BJ (cell line): ENCODE results near the gene ELMO2. TPM values are rescaled to one million over a fixed set of nuclear protein-coding genes. Genes with fewer than 3 reads are reported as not detected.

ENCODE experiments used
- CTCF ChIA-PET: fragments of 350-600 bp; formaldehyde crosslinking; extraction: SDS; loops from one replicate; lab custom pipeline; 2021; ENCODE audit warnings: antibody characterized with exemption, inconsistent platforms; lab: Yijun Ruan, JAX
- POLR2A ChIA-PET: fragments of 300-600 bp; sonication (Branson Sonifier 250); formaldehyde crosslinking; extraction: SDS; loops from one replicate; lab custom pipeline; 2021; ENCODE audit warnings: antibody characterized with exemption; lab: Charles Lee
- DNase-seq: peaks from one replicate; pipeline ENCODE4 v3.0.0-alpha.2; 2011; ENCODE audit warnings: low read depth
- H3K27me3 ChIP-seq: 2 replicates; pipeline ENCODE4 v1.6.0; 2011; ENCODE audit warnings: low read length; ENCODE audit not compliant: control insufficient read depth, insufficient read depth
- H3K36me3 ChIP-seq: 2 replicates; pipeline ENCODE4 v1.5.1; 2011; ENCODE audit warnings: low read length; ENCODE audit not compliant: control insufficient read depth, insufficient read depth
- H3K4me3 ChIP-seq: 2 replicates; pipeline ENCODE4 v1.5.1; 2011; ENCODE audit warnings: low read depth, mild to moderate bottlenecking, control low read depth, low read length
- CTCF ChIP-seq: IDR thresholded peaks from 2 replicates; pipeline ENCODE4 v1.5.1; 2011; ENCODE audit warnings: low read depth, mild to moderate bottlenecking, control low read depth, inconsistent platforms, low read length, moderate library complexity; ENCODE audit not compliant: insufficient read depth
- polyA plus RNA-seq: library from polyadenylated mRNA; depleted of rRNA; stranded (reverse); fragments of >200 nt; gene quantifications from 2 replicates; pipeline ENCODE4 v1.2.3, GENCODE V29; 2011

ELMO2 gene
- polyA plus RNA-seq, 1 experiment, result 62.2 TPM

GRCh38 chr20:46408281-46408731 is 1.9 kb upstream of the ELMO2 start:
- Histone ChIP-seq H3K4me3 (no peak overlapping the region), H3K27me3 (no peaks in the 10 kb centered on the region), H3K36me3 (no peaks in the 10 kb centered on the region)
- no peak for DNase-seq
- TF ChIP-seq CTCF, result no peak
- ChIA-PET POLR2A (no interaction called here), CTCF (interaction anchor here (0.6 to 1.5 kb wide), 2 partner anchors 97 to 228 kb away, joined by 3 to 4 read pairs; no protein-coding TSS in a partner anchor)

GRCh38 chr20:46407671-46407996 is 1.2 kb upstream of the ELMO2 start:
- Histone ChIP-seq H3K4me3 (no peak overlapping the region), H3K27me3 (no peaks in the 10 kb centered on the region), H3K36me3 (no peaks in the 10 kb centered on the region)
- ChIA-PET POLR2A (no interaction called here), CTCF (interaction anchor here (0.6 to 1.5 kb wide), 4 partner anchors 44 to 279 kb away, joined by 3 to 5 read pairs (median 4); no protein-coding TSS in a partner anchor)
- no peak for DNase-seq
- no peak for TF ChIP-seq CTCF

GRCh38 chr20:46406986-46407670 is 713 bp upstream of the ELMO2 start:
- POLR2A ChIA-PET, result no interaction called here
- CTCF ChIA-PET, result interaction anchor here (1.0 to 1.6 kb wide), 8 partner anchors 44 to 393 kb away, joined by 3 to 9 read pairs (median 5); no protein-coding TSS in a partner anchor

GRCh38 chr20:46402331-46402811 is 4.0 kb downstream of the ELMO2 start:
- no peak for TF ChIP-seq CTCF
- DNase-seq, result no peak
- no peaks in the 10 kb centered on the region; the same call in 1 of the 2 replicates for H3K36me3 ChIP-seq
- ChIA-PET POLR2A (interaction anchor here (0.6 to 1.0 kb wide), 2 partner anchors 35 to 38 kb away, joined by 3 to 11 read pairs; no protein-coding TSS in a partner anchor), CTCF (interaction anchor here (0.7 to 1.8 kb wide), 6 partner anchors 9 to 96 kb away, joined by 3 to 7 read pairs (median 6); no protein-coding TSS in a partner anchor)
- H3K4me3 ChIP-seq, result no peak overlapping the region
- no peaks in the 10 kb centered on the region for H3K27me3 ChIP-seq

More at GRCh38 chr20:46406986-46407670, 713 bp upstream of the ELMO2 start:
- H3K36me3 ChIP-seq, result no peaks in the 10 kb centered on the region
- DNase-seq, result no peak
- TF ChIP-seq CTCF, result no peak
- no peaks in the 10 kb centered on the region for H3K27me3 ChIP-seq
- H3K4me3 ChIP-seq, result peak overlapping the region; percentile 51

GRCh38 chr20:46401478-46401860 is 4.9 kb downstream of the ELMO2 start:
- ChIA-PET CTCF (interaction anchor here (1.0 to 1.6 kb wide), 4 partner anchors 10 to 96 kb away, joined by 4 to 7 read pairs (median 5); no protein-coding TSS in a partner anchor), POLR2A (no interaction called here)
- H3K4me3 ChIP-seq, result no peak overlapping the region
- H3K36me3 ChIP-seq, result no peaks in the 10 kb centered on the region; the same call in 1 of the 2 replicates
- no peak for TF ChIP-seq CTCF
- H3K27me3 ChIP-seq, result no peaks in the 10 kb centered on the region
- DNase-seq, result no peak
